Erythroblast (primary cell): ENCODE results near the gene BOD1L1.
"Not testable (repeated sequence)": the region's sequence is repeated elsewhere in the genome, so short reads cannot be mapped to it uniquely, and the experiment has no call there.

Experiments
- GATA1 ChIP-seq: IDR thresholded peaks from 2 replicates; pipeline ENCODE4 v1.6.1; 2011; ENCODE audit warnings: low read depth, mild to moderate bottlenecking, control low read depth, low read length, moderate library complexity
- POLR2A ChIP-seq: IDR thresholded peaks from 2 replicates; pipeline ENCODE4 v1.6.1; 2011; ENCODE audit warnings: mild to moderate bottlenecking, low read length

GRCh38 chr4:13560111-13560510 is 67.4 kb downstream of the BOD1L1 start:
- not testable (repeated sequence) for TF ChIP-seq POLR2A, GATA1
